T-cell (primary cell): ENCODE measurements around the gene APOL1. TPM values are rescaled to one million over a fixed set of nuclear protein-coding genes. Genes with fewer than 3 reads are reported as not detected.
A peak's percentile ranks its signal among the peaks of the same experiment; 100 is the strongest.
"Not testable (repeated sequence)": the region's sequence is repeated elsewhere in the genome, so short reads cannot be mapped to it uniquely, and the experiment has no call there.

ENCODE experiments used
- ATAC-seq, 4 experiments: fragments of 200-7000 bp in 3 of 4; fragments of 150-1000 bp in 1 of 4; cut with Tn5 transposase; replicated peaks in 1 of 4; 1 replicate in 3 of 4; 2 replicates in 1 of 4; pipeline ENCODE4 v1.10.0; 2021; ENCODE audit warnings: moderate library complexity in 3 of 4, mild to moderate bottlenecking in 2 of 4, moderate number of reproducible peaks in 1 of 4
- CTCF ChIA-PET, 2 donors: fragments of 300-600 bp; sonication (Branson Sonifier 250); formaldehyde crosslinking; loops; one replicate each; lab custom pipeline; 2022; ENCODE audit warnings: antibody characterized with exemption in 2 of 2; lab: Charles Lee
- POLR2A ChIA-PET, 2 donors: fragments of 300-600 bp; sonication (Branson Sonifier 250); formaldehyde crosslinking; loops; one replicate each; lab custom pipeline; 2022; ENCODE audit warnings: antibody characterized with exemption in 2 of 2; lab: Charles Lee
- DNase-seq, 35 experiments: peaks; one replicate each; pipeline versions ENCODE4 v3.0.0 to v3.0.0-alpha.2; 2013 to 2023
- H3K27ac ChIP-seq: one replicate; pipeline ENCODE4 v1.5.1; 2013; ENCODE audit warnings: low read length
- H3K27me3 ChIP-seq, 2 experiments: replicated peaks in 1 of 2; 1 replicate in 1 of 2; 2 replicates in 1 of 2; pipeline versions ENCODE4 v1.6.1 to v1.7.0; 2013; ENCODE audit warnings: low read length in 1 of 2, mixed read lengths in 1 of 2; ENCODE audit not compliant: control insufficient read depth in 2 of 2, insufficient read depth in 2 of 2; ENCODE audit errors: extremely low read depth in 1 of 2
- H3K36me3 ChIP-seq, 2 donors: 1 replicate in 1 of 2; 2 replicates in 1 of 2; pipeline versions ENCODE4 v1.6.1 to v1.7.0; 2013; ENCODE audit warnings: low read length in 1 of 2; ENCODE audit not compliant: control insufficient read depth in 2 of 2, insufficient read depth in 1 of 2; ENCODE audit errors: extremely low read depth in 1 of 2
- H3K4me1 ChIP-seq, 2 experiments: 1 replicate in 1 of 2; 2 replicates in 1 of 2; pipeline versions ENCODE4 v1.6.1 to v1.7.0; 2013; ENCODE audit warnings: low read length in 2 of 2, mixed read lengths in 1 of 2; ENCODE audit not compliant: insufficient read depth in 2 of 2, control insufficient read depth in 1 of 2; ENCODE audit errors: extremely low read depth in 1 of 2
- H3K4me3 ChIP-seq, 2 donors: 1 replicate in 1 of 2; 2 replicates in 1 of 2; pipeline versions ENCODE4 v1.5.1 to v1.7.0; 2013; ENCODE audit warnings: mild to moderate bottlenecking in 2 of 2, low read length in 1 of 2, moderate library complexity in 1 of 2; ENCODE audit not compliant: control insufficient read depth in 1 of 2; ENCODE audit errors: extremely low read depth in 1 of 2
- H3K9me3 ChIP-seq: 2 replicates; pipeline ENCODE4 v1.7.0; 2013
- H3K27ac Mint-ChIP-seq, 2 donors: one replicate each; pipeline ENCODE4 v1.8.0; 2020 to 2021; ENCODE audit warnings: mild to moderate bottlenecking in 2 of 2, mixed read lengths in 2 of 2
- H3K27me3 Mint-ChIP-seq, 2 donors: one replicate each; pipeline ENCODE4 v1.8.0; 2021 to 2022; ENCODE audit warnings: mixed read lengths in 2 of 2
- H3K36me3 Mint-ChIP-seq: one replicate; pipeline ENCODE4 v1.8.0; 2021; ENCODE audit warnings: mixed read lengths
- H3K4me1 Mint-ChIP-seq, 3 donors: one replicate each; pipeline ENCODE4 v1.8.0; 2020 to 2022; ENCODE audit warnings: mixed read lengths in 3 of 3, mild to moderate bottlenecking in 1 of 3
- H3K4me3 Mint-ChIP-seq, 3 donors: one replicate each; pipeline ENCODE4 v1.8.0; 2020 to 2022; ENCODE audit warnings: mild to moderate bottlenecking in 3 of 3, mixed read lengths in 3 of 3, moderate library complexity in 3 of 3
- H3K9me3 Mint-ChIP-seq, 3 donors: one replicate each; pipeline ENCODE4 v1.8.0; 2020 to 2022; ENCODE audit warnings: mixed read lengths in 3 of 3
- WGBS: methylation state at CpG from one replicate; pipeline ENCODE4 v1.1.5; 2013; ENCODE audit warnings: missing lambda C conversion rate; ENCODE audit not compliant: insufficient coverage; 5-methylcytosine and 5-hydroxymethylcytosine counted together
- total RNA-seq, 35 experiments: library from RNA in 6 of 35; stranded (reverse) in 6 of 35; fragments of 120-200 nt in 1 of 35; gene quantifications; one replicate each; pipeline versions ENCODE4 v1.2.1 to v1.2.4 and lab custom pipeline; 2013 to 2026

APOL1 gene
- total RNA-seq, 5 donors from 2014 or later (not counting 1 experiment from before 2014, with no cell fraction given), result 15.7 to 29.5 (median 19.8) TPM

- WGBS, result 96% methylated on average over 33 of the region's 33 CpGs
- Mint-ChIP-seq H3K36me3 (peaks cover 72% of the 10 kb centered on the region), H3K9me3 (no peaks in the 10 kb centered on the region), H3K4me3 (peak overlapping the region in 1 of 3 donors; percentile 83), H3K27ac (peak overlapping the region; percentile 96 to 99), H3K27me3 (no peaks in the 10 kb centered on the region), H3K4me1 (peaks cover 47 to 56% (median 53%) of the 10 kb centered on the region in 3 donors)
- Histone ChIP-seq H3K4me1 (peaks cover 0 to 79% of the 10 kb centered on the region in 2 experiments), H3K4me3 (no peak overlapping the region), H3K36me3 (peaks cover 40 to 83% of the 10 kb centered on the region in 2 donors), H3K9me3 (no peaks in the 10 kb centered on the region), H3K27me3 (no peaks in the 10 kb centered on the region), H3K27ac (peak overlapping the region; percentile 64)
- ATAC-seq (no peak), DNase-seq (no peak)
- ChIA-PET POLR2A (interaction anchor here in 1 of 2 donors (1.0 kb wide), 1 partner anchor 11 kb away, joined by 3 read pairs; no protein-coding TSS in a partner anchor), CTCF (interaction anchor here in 1 of 2 donors (0.5 to 0.8 kb wide), 2 partner anchors 14 to 194 kb away, joined by 3 read pairs; no protein-coding TSS in a partner anchor)
Measured at GRCh38 chr22:36288571-36289405, 35.9 kb downstream of the APOL1 start.

GRCh38 chr22:36289406-36289870, 36.5 kb downstream of the APOL1 start:
- no peak for DNase-seq
- Mint-ChIP-seq H3K4me3 (peak overlapping the region; percentile 58 to 83 (median 69)), H3K27me3 (no peaks in the 10 kb centered on the region), H3K9me3 (no peaks in the 10 kb centered on the region), H3K27ac (peak overlapping the region; percentile 96 to 99), H3K4me1 (peaks cover 52 to 61% (median 57%) of the 10 kb centered on the region in 3 donors), H3K36me3 (peaks cover 73% of the 10 kb centered on the region)
- Histone ChIP-seq H3K27ac (peak overlapping the region; percentile 64), H3K36me3 (peaks cover 40 to 83% of the 10 kb centered on the region in 2 donors), H3K9me3 (no peaks in the 10 kb centered on the region), H3K4me1 (peaks cover 0 to 82% of the 10 kb centered on the region in 2 experiments), H3K4me3 (no peak overlapping the region), H3K27me3 (no peaks in the 10 kb centered on the region)
- ChIA-PET CTCF (interaction anchor here in 1 of 2 donors (0.5 to 0.8 kb wide), 4 partner anchors 12 to 193 kb away, joined by 3 to 4 read pairs (median 3); no protein-coding TSS in a partner anchor), POLR2A (interaction anchor here in 1 of 2 donors (0.6 kb wide), 1 partner anchor 228 kb away, joined by 4 read pairs; no protein-coding TSS in a partner anchor)
- ATAC-seq, result no peak
- WGBS, result 94% methylated on average over 7 of the region's 7 CpGs

GRCh38 chr22:36289948-36290371, 37.0 kb downstream of the APOL1 start:
- H3K27ac ChIP-seq, result peak overlapping the region; percentile 64
- Mint-ChIP-seq H3K4me3 (peak overlapping the region; percentile 58 to 83 (median 69)), H3K36me3 (peaks cover 75% of the 10 kb centered on the region), H3K27ac (peak overlapping the region; percentile 96 to 99), H3K4me1 (peaks cover 53 to 64% (median 58%) of the 10 kb centered on the region in 3 donors)
- 10% methylated on average over 3 of the region's 11 CpGs for WGBS
- H3K27me3 Mint-ChIP-seq, H3K9me3 Mint-ChIP-seq, H3K9me3 ChIP-seq, H3K27me3 ChIP-seq, H3K4me3 ChIP-seq: not testable (repeated sequence)
- DNase-seq (peak; percentile 14 to 72 (median 50)), ATAC-seq (peak; percentile 78 to 88 (median 84))
- CTCF ChIA-PET, result interaction anchor here in 1 of 2 donors (0.8 kb wide), 2 partner anchors 12 to 31 kb away, joined by 3 to 4 read pairs; no protein-coding TSS in a partner anchor
- POLR2A ChIA-PET, result interaction anchor here in 1 of 2 donors (0.6 kb wide), 1 partner anchor 228 kb away, joined by 4 read pairs; no protein-coding TSS in a partner anchor
- peaks cover 43 to 83% of the 10 kb centered on the region in 2 donors for H3K36me3 ChIP-seq
- H3K4me1 ChIP-seq, result peaks cover 0 to 83% of the 10 kb centered on the region in 2 experiments

- Mint-ChIP-seq H3K36me3 (peaks cover 75% of the 10 kb centered on the region), H3K4me3 (peak overlapping the region in 1 of 3 donors; percentile 83)
- POLR2A ChIA-PET, result not testable (repeated sequence)
Measured at GRCh38 chr22:36290391-36291075, 37.6 kb downstream of the APOL1 start.

GRCh38 chr22:36291831-36292740, 39.2 kb downstream of the APOL1 start:
- ATAC-seq, result peak in 1 of 4 experiments; percentile 2
- no peak overlapping the region for H3K27ac ChIP-seq
- H3K9me3 ChIP-seq, result no peaks in the 10 kb centered on the region
- H3K27me3 ChIP-seq, result no peaks in the 10 kb centered on the region
- peaks cover 42 to 83% of the 10 kb centered on the region in 2 donors for H3K36me3 ChIP-seq
- WGBS, result 96% methylated on average over 26 of the region's 29 CpGs
- H3K36me3 Mint-ChIP-seq, result peaks cover 72% of the 10 kb centered on the region
- peaks cover 52 to 65% (median 57%) of the 10 kb centered on the region in 3 donors for H3K4me1 Mint-ChIP-seq
- H3K4me1 ChIP-seq, result peaks cover 0 to 79% of the 10 kb centered on the region in 2 experiments
- peak overlapping the region; percentile 78 to 86 for H3K27ac Mint-ChIP-seq
- H3K4me3 Mint-ChIP-seq, result peak overlapping the region in 2 of 3 donors; percentile 34 to 52
- H3K9me3 Mint-ChIP-seq, result no peaks in the 10 kb centered on the region
- H3K27me3 Mint-ChIP-seq, result no peaks in the 10 kb centered on the region
- POLR2A ChIA-PET, result no interaction called here
- DNase-seq, result no peak
- CTCF ChIA-PET, result interaction anchor here in 1 of 2 donors (0.5 kb wide), 2 partner anchors 162 to 189 kb away, joined by 4 to 6 read pairs; partner anchors contain the start of gene TXN2
- H3K4me3 ChIP-seq, result no peak overlapping the region

More at GRCh38 chr22:36290391-36291075, 37.6 kb downstream of the APOL1 start:
- peaks cover 43 to 83% of the 10 kb centered on the region in 2 donors for H3K36me3 ChIP-seq
- H3K9me3 Mint-ChIP-seq, H3K9me3 ChIP-seq, H3K4me3 ChIP-seq, ATAC-seq, H3K27ac ChIP-seq, H3K27me3 Mint-ChIP-seq, DNase-seq, H3K27me3 ChIP-seq: not testable (repeated sequence)
- H3K27ac Mint-ChIP-seq, result peak overlapping the region in 1 of 2 donors; percentile 58
- CTCF ChIA-PET, result interaction anchor here in 1 of 2 donors (0.8 kb wide), 2 partner anchors 13 to 31 kb away, joined by 3 to 4 read pairs; no protein-coding TSS in a partner anchor
- peaks cover 0 to 89% of the 10 kb centered on the region in 2 experiments for H3K4me1 ChIP-seq
- WGBS, result no CpG with 5 or more reads among the region's 40 CpGs
- H3K4me1 Mint-ChIP-seq, result peaks cover 55 to 66% (median 59%) of the 10 kb centered on the region in 3 donors
